SU-DHL-6 (cell line): ENCODE results near the gene HBEGF.

Source experiments
- EZH2phosphoT487 ChIP-seq: fragments of 200-600 bp; sonication (generic), shearing (Covaris generic); conservative IDR thresholded peaks from 2 replicates; pipeline ENCODE4 v1.6.1; 2018; ENCODE audit warnings: mild to moderate bottlenecking, antibody characterized with exemption, low read length, moderate library complexity, mixed read lengths
- TF ChIP-seq, protein P1 (sequence below): fragments of 200-600 bp; sonication (generic); IDR thresholded peaks from one replicate; pipeline ENCODE4 v1.5.1; 2017; ENCODE audit warnings: antibody characterized with exemption, mild to moderate bottlenecking, low read length, moderate library complexity; ENCODE audit not compliant: insufficient read depth, poor library complexity, severe bottlenecking

DNA sequence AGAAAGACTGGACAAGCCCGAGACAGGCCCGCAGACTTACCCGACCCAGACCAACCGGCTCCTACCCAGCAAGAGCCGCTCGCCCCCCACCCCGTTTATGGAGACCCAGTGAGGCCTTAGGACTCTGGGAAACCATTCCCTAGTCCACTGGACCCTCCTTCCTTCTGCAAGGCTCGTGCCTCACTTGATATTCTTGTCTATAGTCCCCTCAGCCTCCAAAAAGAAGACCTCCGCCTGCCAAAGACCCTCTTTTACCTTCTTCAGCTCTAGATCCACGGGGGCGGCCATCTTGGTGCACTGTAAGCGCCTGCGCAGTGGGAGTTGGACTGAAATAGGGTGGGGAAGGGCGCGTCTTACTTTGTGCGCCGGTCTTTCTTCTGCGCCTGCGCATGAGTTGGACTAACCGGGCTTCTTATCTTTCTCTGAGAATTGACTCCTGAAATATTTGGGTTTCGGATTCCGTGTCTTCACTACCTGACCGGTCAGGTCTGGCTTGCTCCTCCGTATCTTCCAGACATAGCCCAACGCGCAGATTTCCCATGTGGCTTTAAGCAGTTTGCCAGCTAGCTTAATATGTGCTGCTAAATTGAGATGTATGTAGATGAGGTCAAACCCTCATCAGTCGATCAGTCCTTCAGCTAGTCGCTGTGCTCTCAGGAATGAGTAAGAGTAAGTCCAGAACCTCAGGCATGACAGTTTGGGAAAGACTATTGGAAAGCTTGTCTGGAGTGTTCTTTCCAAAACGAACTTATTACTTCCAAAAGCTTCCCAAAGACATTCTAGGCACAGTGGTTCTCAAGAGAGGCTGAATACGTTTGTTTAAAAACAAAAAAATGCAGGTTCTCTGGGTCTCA, 43.4 kb downstream of the HBEGF start, which contains the start of gene PFDN1:
- TF ChIP-seq, protein P1, sequence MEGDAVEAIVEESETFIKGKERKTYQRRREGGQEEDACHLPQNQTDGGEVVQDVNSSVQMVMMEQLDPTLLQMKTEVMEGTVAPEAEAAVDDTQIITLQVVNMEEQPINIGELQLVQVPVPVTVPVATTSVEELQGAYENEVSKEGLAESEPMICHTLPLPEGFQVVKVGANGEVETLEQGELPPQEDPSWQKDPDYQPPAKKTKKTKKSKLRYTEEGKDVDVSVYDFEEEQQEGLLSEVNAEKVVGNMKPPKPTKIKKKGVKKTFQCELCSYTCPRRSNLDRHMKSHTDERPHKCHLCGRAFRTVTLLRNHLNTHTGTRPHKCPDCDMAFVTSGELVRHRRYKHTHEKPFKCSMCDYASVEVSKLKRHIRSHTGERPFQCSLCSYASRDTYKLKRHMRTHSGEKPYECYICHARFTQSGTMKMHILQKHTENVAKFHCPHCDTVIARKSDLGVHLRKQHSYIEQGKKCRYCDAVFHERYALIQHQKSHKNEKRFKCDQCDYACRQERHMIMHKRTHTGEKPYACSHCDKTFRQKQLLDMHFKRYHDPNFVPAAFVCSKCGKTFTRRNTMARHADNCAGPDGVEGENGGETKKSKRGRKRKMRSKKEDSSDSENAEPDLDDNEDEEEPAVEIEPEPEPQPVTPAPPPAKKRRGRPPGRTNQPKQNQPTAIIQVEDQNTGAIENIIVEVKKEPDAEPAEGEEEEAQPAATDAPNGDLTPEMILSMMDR = no peak
- TF ChIP-seq EZH2phosphoT487 = no peak
